Measurements from ENCODE around the gene MBD6.

DNA sequence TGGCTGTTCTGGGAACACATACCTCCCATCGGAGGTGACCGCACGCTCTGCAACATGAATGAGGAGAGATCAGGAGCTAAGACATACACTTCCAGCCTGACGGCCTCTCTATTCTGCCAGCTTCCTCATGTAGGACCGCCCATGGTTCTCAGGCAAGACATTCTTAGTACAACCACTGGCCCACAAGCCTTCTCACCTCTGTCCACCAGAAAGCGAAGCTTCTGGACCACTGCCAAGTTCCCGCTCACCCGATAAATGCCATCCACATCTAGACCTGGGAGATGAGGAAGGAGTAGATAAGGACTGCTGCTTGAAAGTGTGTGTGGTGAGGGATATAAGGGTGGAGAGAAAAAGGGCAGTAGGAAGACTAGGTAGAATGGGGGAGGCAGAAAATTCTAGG lies 48.2 kb upstream of the MBD6 start:
- TF ChIP-seq, protein P1, sequence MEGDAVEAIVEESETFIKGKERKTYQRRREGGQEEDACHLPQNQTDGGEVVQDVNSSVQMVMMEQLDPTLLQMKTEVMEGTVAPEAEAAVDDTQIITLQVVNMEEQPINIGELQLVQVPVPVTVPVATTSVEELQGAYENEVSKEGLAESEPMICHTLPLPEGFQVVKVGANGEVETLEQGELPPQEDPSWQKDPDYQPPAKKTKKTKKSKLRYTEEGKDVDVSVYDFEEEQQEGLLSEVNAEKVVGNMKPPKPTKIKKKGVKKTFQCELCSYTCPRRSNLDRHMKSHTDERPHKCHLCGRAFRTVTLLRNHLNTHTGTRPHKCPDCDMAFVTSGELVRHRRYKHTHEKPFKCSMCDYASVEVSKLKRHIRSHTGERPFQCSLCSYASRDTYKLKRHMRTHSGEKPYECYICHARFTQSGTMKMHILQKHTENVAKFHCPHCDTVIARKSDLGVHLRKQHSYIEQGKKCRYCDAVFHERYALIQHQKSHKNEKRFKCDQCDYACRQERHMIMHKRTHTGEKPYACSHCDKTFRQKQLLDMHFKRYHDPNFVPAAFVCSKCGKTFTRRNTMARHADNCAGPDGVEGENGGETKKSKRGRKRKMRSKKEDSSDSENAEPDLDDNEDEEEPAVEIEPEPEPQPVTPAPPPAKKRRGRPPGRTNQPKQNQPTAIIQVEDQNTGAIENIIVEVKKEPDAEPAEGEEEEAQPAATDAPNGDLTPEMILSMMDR (IDR thresholded peaks at IDR 0.05; ENCODE audit: insufficient read depth, low read length): no peak
- no peak for TF ChIP-seq POLR2AphosphoS5 (IDR thresholded peaks at IDR 0.05; ENCODE audit: low read depth)
- TF ChIP-seq, protein P2, sequence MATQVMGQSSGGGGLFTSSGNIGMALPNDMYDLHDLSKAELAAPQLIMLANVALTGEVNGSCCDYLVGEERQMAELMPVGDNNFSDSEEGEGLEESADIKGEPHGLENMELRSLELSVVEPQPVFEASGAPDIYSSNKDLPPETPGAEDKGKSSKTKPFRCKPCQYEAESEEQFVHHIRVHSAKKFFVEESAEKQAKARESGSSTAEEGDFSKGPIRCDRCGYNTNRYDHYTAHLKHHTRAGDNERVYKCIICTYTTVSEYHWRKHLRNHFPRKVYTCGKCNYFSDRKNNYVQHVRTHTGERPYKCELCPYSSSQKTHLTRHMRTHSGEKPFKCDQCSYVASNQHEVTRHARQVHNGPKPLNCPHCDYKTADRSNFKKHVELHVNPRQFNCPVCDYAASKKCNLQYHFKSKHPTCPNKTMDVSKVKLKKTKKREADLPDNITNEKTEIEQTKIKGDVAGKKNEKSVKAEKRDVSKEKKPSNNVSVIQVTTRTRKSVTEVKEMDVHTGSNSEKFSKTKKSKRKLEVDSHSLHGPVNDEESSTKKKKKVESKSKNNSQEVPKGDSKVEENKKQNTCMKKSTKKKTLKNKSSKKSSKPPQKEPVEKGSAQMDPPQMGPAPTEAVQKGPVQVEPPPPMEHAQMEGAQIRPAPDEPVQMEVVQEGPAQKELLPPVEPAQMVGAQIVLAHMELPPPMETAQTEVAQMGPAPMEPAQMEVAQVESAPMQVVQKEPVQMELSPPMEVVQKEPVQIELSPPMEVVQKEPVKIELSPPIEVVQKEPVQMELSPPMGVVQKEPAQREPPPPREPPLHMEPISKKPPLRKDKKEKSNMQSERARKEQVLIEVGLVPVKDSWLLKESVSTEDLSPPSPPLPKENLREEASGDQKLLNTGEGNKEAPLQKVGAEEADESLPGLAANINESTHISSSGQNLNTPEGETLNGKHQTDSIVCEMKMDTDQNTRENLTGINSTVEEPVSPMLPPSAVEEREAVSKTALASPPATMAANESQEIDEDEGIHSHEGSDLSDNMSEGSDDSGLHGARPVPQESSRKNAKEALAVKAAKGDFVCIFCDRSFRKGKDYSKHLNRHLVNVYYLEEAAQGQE (IDR thresholded peaks at IDR 0.05; ENCODE audit: insufficient replicate concordance, low read depth): no peak
- no peak for TF ChIP-seq GABPA (IDR thresholded peaks at IDR 0.05; ENCODE audit: low read depth)
- no peak for TF ChIP-seq SPI1 (IDR thresholded peaks at IDR 0.05; ENCODE audit: borderline replicate concordance, low read depth)

Measured in HL-60 (cell line).